Activated T-helper 17 cell treated with anti-CD3 and anti-CD28 coated beads, Interleukin-2, amount 50 U/mL, for 72 hours (primary cell): ENCODE measurements around the gene STIM1. TPM values are rescaled to one million over a fixed set of nuclear protein-coding genes. Genes with fewer than 3 reads are reported as not detected.
A peak's percentile ranks its signal among the peaks of the same experiment; 100 is the strongest.

ENCODE experiments used
- ATAC-seq: fragments of 150-1000 bp; cut with Tn5 transposase; replicated peaks from 2 replicates; pipeline ENCODE4 v1.10.0; 2021; ENCODE audit warnings: mild to moderate bottlenecking, moderate library complexity
- H3K27ac Mint-ChIP-seq: one replicate; pipeline ENCODE4 v1.8.0; 2022; ENCODE audit warnings: mixed read lengths
- H3K27me3 Mint-ChIP-seq: one replicate; pipeline ENCODE4 v1.8.0; 2022; ENCODE audit warnings: mixed read lengths
- H3K36me3 Mint-ChIP-seq: one replicate; pipeline ENCODE4 v1.8.0; 2022; ENCODE audit warnings: low read depth, mild to moderate bottlenecking, mixed read lengths
- H3K4me1 Mint-ChIP-seq: one replicate; pipeline ENCODE4 v1.8.0; 2022; ENCODE audit warnings: mixed read lengths
- H3K4me3 Mint-ChIP-seq: one replicate; pipeline ENCODE4 v1.8.0; 2022; ENCODE audit warnings: mild to moderate bottlenecking, mixed read lengths
- H3K9me3 Mint-ChIP-seq: one replicate; pipeline ENCODE4 v1.8.0; 2022; ENCODE audit warnings: mixed read lengths
- total RNA-seq, 2 donors: library from RNA; stranded (reverse); gene quantifications; one replicate each; pipeline ENCODE4 v1.2.3, GENCODE V29; 2022

Gene STIM1
- total RNA-seq, 2 donors from 2014 or later, result 68.8 to 82.7 TPM

GRCh38 chr11:3958281-3958680 lies 102.8 kb downstream of the STIM1 start:
- no peak for ATAC-seq
- Mint-ChIP-seq H3K36me3 (no peaks in the 10 kb centered on the region), H3K4me3 (no peak overlapping the region), H3K9me3 (no peaks in the 10 kb centered on the region), H3K27ac (peak overlapping the region; percentile 79), H3K4me1 (peaks cover 61% of the 10 kb centered on the region), H3K27me3 (no peaks in the 10 kb centered on the region)

- peak; percentile 75 for ATAC-seq
Observed at GRCh38 chr11:3959015-3959902, 103.8 kb downstream of the STIM1 start.

DNA sequence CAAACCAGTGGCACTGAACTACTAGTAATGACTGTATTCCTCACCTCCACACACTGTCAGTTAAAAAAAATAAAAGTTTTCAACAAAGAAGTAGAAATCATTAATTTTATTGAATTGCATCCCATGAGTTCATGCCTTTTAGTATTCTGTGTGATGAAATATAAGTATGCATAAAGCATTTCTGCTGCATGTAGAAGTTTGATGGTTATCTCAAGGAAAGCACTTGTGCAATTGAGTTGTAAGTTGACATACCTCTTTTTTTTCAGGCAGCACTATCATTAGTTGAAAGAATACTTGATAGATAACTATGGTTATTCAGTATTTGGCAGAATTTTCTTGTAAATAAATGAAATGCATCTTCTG lies 104.4 kb downstream of the STIM1 start:
- Mint-ChIP-seq H3K27ac (peak overlapping the region; percentile 79), H3K9me3 (no peaks in the 10 kb centered on the region), H3K4me3 (peak overlapping the region; percentile 41), H3K36me3 (no peaks in the 10 kb centered on the region), H3K4me1 (peaks cover 50% of the 10 kb centered on the region), H3K27me3 (no peaks in the 10 kb centered on the region)
- ATAC-seq, result no peak

More at GRCh38 chr11:3959015-3959902, 103.8 kb downstream of the STIM1 start:
- Mint-ChIP-seq H3K4me3 (peak overlapping the region; percentile 41), H3K27me3 (no peaks in the 10 kb centered on the region), H3K27ac (peak overlapping the region; percentile 79), H3K4me1 (peaks cover 57% of the 10 kb centered on the region), H3K9me3 (no peaks in the 10 kb centered on the region), H3K36me3 (no peaks in the 10 kb centered on the region)

DNA sequence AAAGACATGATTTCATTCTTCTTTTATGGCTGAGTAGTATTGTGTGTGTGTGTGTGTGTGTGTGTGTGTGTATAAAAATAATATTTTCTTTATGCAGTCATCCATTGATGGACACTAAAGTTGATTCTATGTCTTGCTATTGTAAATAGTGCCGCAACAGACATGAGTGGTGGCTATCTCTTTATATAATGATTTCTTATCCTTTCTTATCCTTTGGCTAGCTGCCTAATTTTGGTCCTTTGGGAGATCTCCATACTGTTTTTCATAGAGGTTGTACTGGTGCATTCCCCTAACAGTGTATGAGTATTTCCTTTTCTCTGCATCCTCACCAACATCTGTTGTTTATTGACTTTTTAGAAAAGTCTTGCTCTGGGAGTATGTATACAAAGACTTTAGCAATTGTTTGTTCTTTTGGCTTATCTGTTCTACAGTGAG lies 107.0 kb downstream of the STIM1 start:
- Mint-ChIP-seq H3K27ac (no peak overlapping the region), H3K4me3 (no peak overlapping the region), H3K9me3 (no peaks in the 10 kb centered on the region), H3K4me1 (peaks cover 35% of the 10 kb centered on the region), H3K36me3 (peaks cover 2% of the 10 kb centered on the region), H3K27me3 (no peaks in the 10 kb centered on the region)
- ATAC-seq, result no peak

- H3K27ac Mint-ChIP-seq, result no peak overlapping the region
- peaks cover 12% of the 10 kb centered on the region for H3K36me3 Mint-ChIP-seq
- no peak overlapping the region for H3K4me3 Mint-ChIP-seq
- ATAC-seq, result no peak
- no peaks in the 10 kb centered on the region for H3K9me3 Mint-ChIP-seq
- H3K27me3 Mint-ChIP-seq, result no peaks in the 10 kb centered on the region
- H3K4me1 Mint-ChIP-seq, result peaks cover 46% of the 10 kb centered on the region
Observed at GRCh38 chr11:3964056-3964455, 108.6 kb downstream of the STIM1 start.

DNA sequence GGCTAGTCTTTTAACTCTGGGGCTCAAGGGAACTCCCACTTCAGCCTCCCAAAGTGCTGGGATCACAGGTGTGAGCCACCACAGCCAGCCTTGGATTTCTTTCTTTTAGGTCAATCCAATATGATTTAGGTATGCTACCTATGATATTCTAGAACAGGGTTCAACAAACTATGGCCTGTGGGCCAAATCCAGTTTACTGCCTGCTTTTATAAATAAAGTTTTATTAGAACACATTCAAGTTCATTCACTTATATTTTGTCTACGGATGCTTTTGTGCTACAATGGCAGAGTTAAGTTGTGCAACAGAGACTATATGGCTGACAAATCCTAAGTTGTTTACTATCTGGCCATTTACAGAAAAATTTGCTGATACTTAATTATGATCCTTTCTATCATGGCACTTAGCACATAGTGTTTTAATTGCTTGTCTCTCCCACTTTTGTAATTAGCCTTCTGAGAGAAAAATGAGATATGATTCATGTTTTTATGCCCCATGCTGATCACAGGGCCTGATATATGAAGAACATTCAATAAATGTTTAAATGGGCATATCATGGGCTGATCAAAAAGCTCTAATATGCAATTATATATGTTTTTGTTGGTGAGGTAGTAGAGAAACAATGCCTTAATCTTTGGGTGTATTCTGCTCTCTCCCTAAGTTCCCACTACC lies 109.6 kb downstream of the STIM1 start:
- no peak overlapping the region for H3K4me3 Mint-ChIP-seq
- H3K4me1 Mint-ChIP-seq, result peaks cover 49% of the 10 kb centered on the region
- H3K9me3 Mint-ChIP-seq, result no peaks in the 10 kb centered on the region
- no peak for ATAC-seq
- H3K27ac Mint-ChIP-seq, result no peak overlapping the region
- no peaks in the 10 kb centered on the region for H3K27me3 Mint-ChIP-seq
- H3K36me3 Mint-ChIP-seq, result peaks cover 22% of the 10 kb centered on the region

- no peak for ATAC-seq
- peaks cover 41% of the 10 kb centered on the region for H3K4me1 Mint-ChIP-seq
- no peaks in the 10 kb centered on the region for H3K27me3 Mint-ChIP-seq
- H3K9me3 Mint-ChIP-seq, result no peaks in the 10 kb centered on the region
- H3K4me3 Mint-ChIP-seq, result no peak overlapping the region
- H3K27ac Mint-ChIP-seq, result no peak overlapping the region
- H3K36me3 Mint-ChIP-seq, result peaks cover 34% of the 10 kb centered on the region
Observed at GRCh38 chr11:3967695-3968094, 112.2 kb downstream of the STIM1 start.

- Mint-ChIP-seq H3K4me1 (peaks cover 42% of the 10 kb centered on the region), H3K36me3 (peaks cover 39% of the 10 kb centered on the region)
Observed at GRCh38 chr11:3969200-3969599, 113.7 kb downstream of the STIM1 start.

DNA sequence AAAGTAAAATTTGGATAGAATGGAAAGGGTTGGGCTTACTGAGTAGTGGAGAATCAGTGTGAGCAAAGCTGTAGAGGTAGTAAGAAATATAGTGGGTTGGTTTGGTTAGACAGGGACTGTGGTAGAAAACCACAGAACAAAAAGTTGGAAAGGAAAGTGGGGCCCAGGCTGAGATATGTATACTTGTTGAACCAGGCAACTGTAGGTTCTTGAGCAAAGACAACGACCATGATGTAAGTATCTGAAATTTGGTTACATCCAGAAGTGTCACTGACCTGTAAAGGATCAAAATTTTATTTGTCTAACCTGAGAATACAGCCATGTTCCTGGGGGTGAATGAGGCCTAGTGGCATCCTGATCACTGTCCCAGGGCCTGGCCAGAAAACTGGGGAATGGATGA lies 114.1 kb downstream of the STIM1 start:
- Mint-ChIP-seq H3K27ac (peak overlapping the region; percentile 89), H3K27me3 (no peaks in the 10 kb centered on the region), H3K4me3 (peak overlapping the region; percentile 66), H3K9me3 (no peaks in the 10 kb centered on the region), H3K4me1 (peaks cover 42% of the 10 kb centered on the region), H3K36me3 (peaks cover 39% of the 10 kb centered on the region)
- peak; percentile 86 for ATAC-seq

More at GRCh38 chr11:3969200-3969599, 113.7 kb downstream of the STIM1 start:
- Mint-ChIP-seq H3K9me3 (no peaks in the 10 kb centered on the region), H3K27me3 (no peaks in the 10 kb centered on the region), H3K27ac (peak overlapping the region; percentile 89), H3K4me3 (peak overlapping the region; percentile 66)
- no peak for ATAC-seq

GRCh38 chr11:3970108-3970507 lies 114.6 kb downstream of the STIM1 start:
- peak; percentile 85 for ATAC-seq
- Mint-ChIP-seq H3K36me3 (peaks cover 39% of the 10 kb centered on the region), H3K27me3 (no peaks in the 10 kb centered on the region), H3K27ac (peak overlapping the region; percentile 89), H3K4me3 (peak overlapping the region; percentile 66), H3K9me3 (no peaks in the 10 kb centered on the region), H3K4me1 (peaks cover 42% of the 10 kb centered on the region)

GRCh38 chr11:3971756-3972404 lies 116.4 kb downstream of the STIM1 start:
- Mint-ChIP-seq H3K36me3 (peaks cover 39% of the 10 kb centered on the region), H3K4me3 (no peak overlapping the region), H3K4me1 (peaks cover 36% of the 10 kb centered on the region), H3K27ac (no peak overlapping the region), H3K27me3 (no peaks in the 10 kb centered on the region), H3K9me3 (no peaks in the 10 kb centered on the region)
- ATAC-seq, result no peak

DNA sequence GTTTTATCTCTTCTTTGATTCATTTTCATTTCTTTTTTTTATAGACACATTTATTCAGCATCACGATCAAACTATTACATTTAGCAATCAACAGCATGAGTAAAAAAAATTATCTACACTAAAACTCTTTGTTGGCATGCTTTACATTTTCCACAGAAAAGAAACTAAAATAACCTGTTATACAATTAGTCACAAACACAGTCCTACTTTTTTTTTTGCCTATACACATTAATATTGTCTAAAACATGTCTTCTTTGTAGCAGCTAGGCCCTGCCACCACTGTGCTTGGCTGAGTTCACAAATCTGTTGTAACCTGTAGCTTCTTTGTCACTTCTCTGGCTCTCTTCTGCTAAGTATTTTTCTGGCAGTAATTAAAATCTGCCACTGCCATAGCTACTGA lies 117.0 kb downstream of the STIM1 start:
- Mint-ChIP-seq H3K27me3 (no peaks in the 10 kb centered on the region), H3K27ac (no peak overlapping the region), H3K4me3 (no peak overlapping the region), H3K36me3 (peaks cover 37% of the 10 kb centered on the region), H3K9me3 (no peaks in the 10 kb centered on the region), H3K4me1 (peaks cover 40% of the 10 kb centered on the region)
- no peak for ATAC-seq

GRCh38 chr11:3977078-3977477 lies 121.6 kb downstream of the STIM1 start:
- H3K4me1 Mint-ChIP-seq, result peaks cover 30% of the 10 kb centered on the region
- no peaks in the 10 kb centered on the region for H3K27me3 Mint-ChIP-seq
- no peak overlapping the region for H3K4me3 Mint-ChIP-seq
- no peak overlapping the region for H3K27ac Mint-ChIP-seq
- no peaks in the 10 kb centered on the region for H3K9me3 Mint-ChIP-seq
- H3K36me3 Mint-ChIP-seq, result peaks cover 14% of the 10 kb centered on the region
- ATAC-seq, result peak; percentile 38

- no peak for ATAC-seq
- Mint-ChIP-seq H3K36me3 (peaks cover 9% of the 10 kb centered on the region), H3K27ac (no peak overlapping the region), H3K9me3 (no peaks in the 10 kb centered on the region), H3K27me3 (no peaks in the 10 kb centered on the region), H3K4me3 (no peak overlapping the region), H3K4me1 (peaks cover 34% of the 10 kb centered on the region)
Observed at GRCh38 chr11:3981084-3981633, 125.7 kb downstream of the STIM1 start.
